ENCODE measurements around the gene SLAMF9. TPM values are rescaled to one million over a fixed set of nuclear protein-coding genes. Genes with fewer than 3 reads are reported as not detected.

Gene SLAMF9
- polyA plus RNA-seq, 1 donor (not counting 4 experiments of a cell fraction or from before 2014, with no cell fraction given), result 0.31 TPM

- no peak overlapping the region for H3K27ac ChIP-seq (ENCODE audit: control insufficient read depth, insufficient read depth, low read length)
- H3K4me2 ChIP-seq (ENCODE audit: control insufficient read depth, extremely low read depth, insufficient read depth, low read depth, low read length), result no peak overlapping the region
- no peak overlapping the region for H2AFZ ChIP-seq (ENCODE audit: control insufficient read depth, low read length)
- no peaks in the 10 kb centered on the region for H3K9me1 ChIP-seq (ENCODE audit: control insufficient read depth, extremely low read depth, insufficient read depth, low read length)
- dilution Hi-C loops (cut with MboI; ENCODE audit: extremely low pct_ligation_motif_present, low sequenced_read_pairs), result no loop called here
- H3K79me2 ChIP-seq (ENCODE audit: control insufficient read depth, insufficient read depth, low read length), result no peaks in the 10 kb centered on the region
- H3K4me3 ChIP-seq (ENCODE audit: control insufficient read depth in 2 of 3, extremely low read depth in 1 of 3, insufficient read depth in 2 of 3, low read depth in 1 of 3, low read length in 3 of 3), result no peak overlapping the region
- H3K36me3 ChIP-seq (ENCODE audit: control insufficient read depth in 2 of 2, extremely low read depth in 1 of 2, insufficient read depth in 2 of 2, low read length in 2 of 2), result peaks cover 0 to 2% of the 10 kb centered on the region in 2 experiments
- no peak for DNase-seq (ENCODE audit: low read depth, low spot score)
- no peaks in the 10 kb centered on the region for H4K20me1 ChIP-seq (ENCODE audit: control insufficient read depth, extremely low read depth, insufficient read depth, low read length)
- H3K9me3 ChIP-seq (ENCODE audit: control insufficient read depth, low read depth, low read length), result no peaks in the 10 kb centered on the region
- H3K9ac ChIP-seq (ENCODE audit: control insufficient read depth, extremely low read depth, insufficient read depth, low read length), result no peak overlapping the region
- H3K4me1 ChIP-seq (ENCODE audit: control insufficient read depth, extremely low read depth, insufficient read depth, low read length), result peaks cover 4% of the 10 kb centered on the region
- no peaks in the 10 kb centered on the region for H3K27me3 ChIP-seq (ENCODE audit: control insufficient read depth, extremely low read depth, insufficient read depth, low read length)
- TF ChIP-seq CTCF (optimal IDR thresholded peaks at IDR 0.05 in 1 of 3, IDR thresholded peaks at IDR 0.05 in 1 of 3, conservative IDR thresholded peaks at IDR 0.05 in 1 of 3; ENCODE audit: extremely low read depth in 1 of 3, insufficient read depth in 2 of 3, low read length in 3 of 3), result no peak
- no peak for TF ChIP-seq EZH2 (IDR thresholded peaks at IDR 0.05; ENCODE audit: low read length)
- FAIRE-seq, result no peak
Observed at GRCh38 chr1:159988006-159988405, 34.0 kb upstream of the SLAMF9 start.

GRCh38 chr1:159987186-159987585 is 33.1 kb upstream of the SLAMF9 start:
- no peak overlapping the region for H2AFZ ChIP-seq (ENCODE audit: control insufficient read depth, low read length)
- H3K9me1 ChIP-seq (ENCODE audit: control insufficient read depth, extremely low read depth, insufficient read depth, low read length), result no peaks in the 10 kb centered on the region
- no peak overlapping the region for H3K9ac ChIP-seq (ENCODE audit: control insufficient read depth, extremely low read depth, insufficient read depth, low read length)
- H3K27me3 ChIP-seq (ENCODE audit: control insufficient read depth, extremely low read depth, insufficient read depth, low read length), result no peaks in the 10 kb centered on the region
- no peak overlapping the region for H3K4me3 ChIP-seq (ENCODE audit: control insufficient read depth in 2 of 3, extremely low read depth in 1 of 3, insufficient read depth in 2 of 3, low read depth in 1 of 3, low read length in 3 of 3)
- DNase-seq (ENCODE audit: low read depth, low spot score), result no peak
- peaks cover under 1 to 2% of the 10 kb centered on the region in 2 experiments for H3K36me3 ChIP-seq (ENCODE audit: control insufficient read depth in 2 of 2, extremely low read depth in 1 of 2, insufficient read depth in 2 of 2, low read length in 2 of 2)
- dilution Hi-C loops (cut with MboI; ENCODE audit: extremely low pct_ligation_motif_present, low sequenced_read_pairs), result no loop called here
- no peak overlapping the region for H3K4me2 ChIP-seq (ENCODE audit: control insufficient read depth, extremely low read depth, insufficient read depth, low read depth, low read length)
- TF ChIP-seq CTCF (optimal IDR thresholded peaks at IDR 0.05 in 1 of 3, IDR thresholded peaks at IDR 0.05 in 1 of 3, conservative IDR thresholded peaks at IDR 0.05 in 1 of 3; ENCODE audit: extremely low read depth in 1 of 3, insufficient read depth in 2 of 3, low read length in 3 of 3) (no peak), EZH2 (IDR thresholded peaks at IDR 0.05; ENCODE audit: low read length) (no peak)
- peaks cover 4% of the 10 kb centered on the region for H3K4me1 ChIP-seq (ENCODE audit: control insufficient read depth, extremely low read depth, insufficient read depth, low read length)
- no peaks in the 10 kb centered on the region for H3K79me2 ChIP-seq (ENCODE audit: control insufficient read depth, insufficient read depth, low read length)
- no peaks in the 10 kb centered on the region for H3K9me3 ChIP-seq (ENCODE audit: control insufficient read depth, low read depth, low read length)
- FAIRE-seq, result no peak
- H4K20me1 ChIP-seq (ENCODE audit: control insufficient read depth, extremely low read depth, insufficient read depth, low read length), result no peaks in the 10 kb centered on the region
- no peak overlapping the region for H3K27ac ChIP-seq (ENCODE audit: control insufficient read depth, insufficient read depth, low read length)
